8988T (cell line): ENCODE data around the gene GNRH2.
A peak's percentile ranks its signal among the peaks of the same experiment; 100 is the strongest.
"Not testable (repeated sequence)": the region's sequence is repeated elsewhere in the genome, so short reads cannot be mapped to it uniquely, and the experiment has no call there.

Experiments
- DNase-seq: peaks from one replicate; pipeline ENCODE4 v3.0.0; 2011

The GNRH2 gene

DNA sequence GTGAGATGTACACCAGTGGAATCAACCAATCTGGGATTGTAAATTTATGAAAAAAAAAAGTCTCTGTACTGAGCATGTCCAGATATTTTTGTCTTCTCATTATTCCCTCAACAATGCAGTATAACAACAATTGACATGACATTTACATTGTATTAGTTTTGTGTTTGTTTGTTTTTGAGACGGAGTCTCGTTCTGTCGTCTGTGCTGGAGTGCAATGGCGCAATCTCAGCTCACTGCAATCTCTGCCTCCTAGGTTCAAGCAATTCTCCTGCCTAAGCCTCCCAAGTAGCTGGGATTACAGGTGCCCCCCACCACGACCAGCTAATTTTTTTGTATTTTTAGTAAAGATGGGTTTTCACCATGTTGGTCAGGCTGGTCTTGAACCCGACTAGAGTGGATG is 31.9 kb downstream of the GNRH2 start:
- DNase-seq = not testable (repeated sequence)

GRCh38 chr20:3077618-3078134 is 34.3 kb downstream of the GNRH2 start:
- DNase-seq = no peak

DNA sequence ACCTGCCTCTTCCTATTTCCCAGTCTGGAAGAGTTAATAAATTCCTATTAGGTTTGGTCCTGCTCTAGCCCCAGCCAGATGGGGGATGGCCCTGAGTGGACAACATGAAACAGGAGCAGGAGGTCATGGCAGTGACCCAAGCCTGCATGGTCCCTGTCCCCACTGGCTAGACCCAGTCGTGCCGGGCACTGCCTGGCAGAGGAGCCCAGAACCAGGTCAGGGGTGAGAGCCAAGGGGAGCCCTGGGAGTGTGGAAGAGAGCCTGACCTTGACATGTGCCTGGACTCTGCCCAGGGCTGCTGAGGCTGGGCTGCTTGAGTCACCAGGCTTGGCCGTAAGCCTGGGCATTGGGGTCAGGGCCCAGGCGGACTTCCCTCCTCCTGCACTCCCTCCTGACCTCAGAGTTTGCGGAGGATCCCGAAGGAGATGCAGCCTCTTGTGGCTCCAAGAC is 37.5 kb downstream of the GNRH2 start:
- DNase-seq = peak; percentile 34

GRCh38 chr20:3081641-3082040 is 38.2 kb downstream of the GNRH2 start:
- peak; percentile 43 for DNase-seq

- DNase-seq = peak; percentile 24
Observed at GRCh38 chr20:3082306-3082951, 39.0 kb downstream of the GNRH2 start.

- DNase-seq = peak; percentile 5
Observed at GRCh38 chr20:3082955-3083952, 39.8 kb downstream of the GNRH2 start.

- peak; percentile 36 for DNase-seq
Observed at GRCh38 chr20:3084283-3084985, 41.0 kb downstream of the GNRH2 start, which contains the start of gene AVP. AVP (minus strand) TSS chr20:3084724; CDS start chr20:3084674, 50 bp downstream.

DNA sequence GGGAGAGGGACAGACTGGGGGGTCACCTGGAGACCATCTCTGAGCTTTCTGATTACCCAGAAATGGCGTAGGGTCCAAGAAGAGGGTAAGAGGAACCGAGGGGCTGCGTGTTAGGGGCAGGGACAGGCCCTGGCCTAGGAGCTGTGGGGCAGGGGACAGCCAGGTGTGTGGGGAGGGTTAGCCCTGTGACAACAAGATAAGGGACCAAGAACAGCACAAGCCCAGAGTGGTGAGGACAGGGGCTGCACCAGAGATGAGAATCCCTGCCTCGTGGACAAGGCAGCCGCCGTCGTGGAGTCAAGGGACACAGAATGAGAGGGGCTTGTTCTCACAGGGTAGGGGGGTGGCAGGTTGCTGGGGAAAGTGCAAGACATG is 41.6 kb downstream of the GNRH2 start:
- peak; percentile 29 for DNase-seq

GRCh38 chr20:3085571-3086072 is 42.2 kb downstream of the GNRH2 start:
- peak; percentile 18 for DNase-seq

DNA sequence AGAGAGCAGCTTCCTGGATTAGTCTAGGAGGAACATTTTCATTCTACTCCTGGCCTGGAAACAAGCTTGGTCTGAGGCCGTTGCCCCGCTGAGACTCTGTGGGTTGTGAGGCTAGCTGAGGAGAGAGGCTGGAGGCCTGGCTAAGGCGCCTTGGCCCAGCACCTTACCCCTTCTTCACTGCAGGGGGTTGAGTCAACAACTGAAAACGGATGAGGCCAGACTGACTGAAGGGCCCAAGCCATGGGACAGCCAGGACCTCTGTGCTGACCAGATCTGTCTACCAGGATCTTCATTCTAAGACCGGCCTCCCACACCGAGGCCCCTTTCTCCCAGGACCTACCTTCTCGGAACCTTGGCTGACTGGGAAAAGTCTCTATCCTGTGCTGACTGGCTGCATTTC is 44.6 kb downstream of the GNRH2 start:
- no peak for DNase-seq

- no peak for DNase-seq
Observed at GRCh38 chr20:3090565-3090964, 47.1 kb downstream of the GNRH2 start.

- no peak for DNase-seq
Observed at GRCh38 chr20:3092611-3093379, 49.4 kb downstream of the GNRH2 start.

DNA sequence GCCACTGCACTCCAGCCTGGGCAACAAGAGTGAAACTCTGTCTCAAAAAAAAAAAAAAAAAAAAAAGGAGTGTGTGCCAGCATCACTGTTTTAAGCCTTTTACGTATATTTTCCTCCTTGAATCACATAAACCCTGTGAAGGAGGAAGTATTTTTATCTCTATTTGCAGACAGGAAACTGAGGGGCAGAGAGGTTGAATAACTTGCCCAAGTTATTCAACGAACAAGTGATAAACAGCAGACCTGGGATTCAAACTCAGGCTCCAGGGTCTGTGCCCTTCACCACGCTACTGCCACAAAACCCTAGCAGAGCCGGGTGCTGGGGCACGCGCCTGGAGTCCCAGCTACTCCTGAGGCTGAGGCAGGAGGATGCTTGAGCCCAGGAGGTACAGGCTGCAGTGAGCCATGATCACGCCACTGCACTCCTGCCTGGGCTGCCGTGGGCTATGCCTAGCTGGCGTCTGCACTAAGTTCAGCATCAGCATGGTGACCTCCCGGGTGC is 50.5 kb downstream of the GNRH2 start:
- no peak for DNase-seq

DNA sequence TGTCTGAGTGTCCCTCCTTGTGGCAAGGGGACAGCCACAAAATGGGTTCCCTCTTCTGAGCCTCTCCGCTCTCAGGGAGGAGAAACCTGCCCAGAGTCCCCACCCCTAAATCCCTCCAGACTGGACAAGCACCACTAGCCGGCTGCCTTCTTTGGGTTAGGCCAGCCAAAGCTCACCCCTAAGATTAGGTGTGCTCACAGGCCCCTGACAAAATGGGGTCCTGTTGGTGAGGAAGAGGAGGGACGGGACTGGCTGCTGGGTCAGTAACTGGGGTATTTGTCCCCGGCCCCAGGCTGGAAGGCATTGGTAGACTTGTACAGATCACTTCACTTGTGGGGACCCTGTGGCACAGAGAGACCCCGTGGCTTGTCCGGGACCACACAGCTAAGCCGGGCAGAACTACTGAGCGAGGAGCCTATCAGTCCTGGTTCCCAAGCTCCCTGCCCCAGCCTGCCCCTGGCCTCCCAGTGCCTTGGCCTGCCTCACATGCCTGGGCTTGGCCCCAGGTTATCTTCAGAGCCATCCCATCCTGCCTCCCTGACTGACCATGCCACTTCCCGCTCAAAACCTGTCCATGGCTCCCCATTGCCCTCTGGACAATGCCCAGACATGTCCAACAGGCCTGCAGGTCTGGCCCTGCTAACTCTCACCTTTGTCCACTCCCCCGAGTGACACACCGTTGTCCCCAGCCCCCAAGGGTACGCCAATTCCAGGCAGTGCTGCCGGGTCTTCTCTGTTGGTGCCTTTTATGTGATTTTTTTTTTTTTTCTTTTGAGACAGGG is 51.6 kb downstream of the GNRH2 start:
- no peak for DNase-seq
